ENCODE measurements around the gene TNS1. TPM values are rescaled to one million over a fixed set of nuclear protein-coding genes. Genes with fewer than 3 reads are reported as not detected.
"Not testable (repeated sequence)": the region's sequence is repeated elsewhere in the genome, so short reads cannot be mapped to it uniquely, and the experiment has no call there.

TNS1 gene
- total RNA-seq, 2 donors from 2014 or later: 168 to 174 TPM

- Histone ChIP-seq H3K4me1 (peaks cover 6% of the 10 kb centered on the region), H3K27me3 (no peaks in the 10 kb centered on the region), H3K36me3 (replicated peaks in 1 of 2; ENCODE audit: insufficient read depth in 1 of 2, low read depth in 2 of 2) (no peaks in the 10 kb centered on the region), H3K27ac (no peak overlapping the region), H3K4me3 (no peak overlapping the region), H3K9me3 (no peaks in the 10 kb centered on the region)
- WGBS, 2 donors: 93 to 97% methylated on average over 27 to 34 of the region's 37 CpGs
- TF ChIP-seq POLR2A (IDR thresholded peaks at IDR 0.05) (no peak), CTCF (IDR thresholded peaks at IDR 0.05) (no peak)
- no peak for DNase-seq
- intact Hi-C loops (cut with DNase I): loop anchor here (5.0 to 10.0 kb wide), 3 partner anchors 205 to 285 kb away; no protein-coding TSS in a partner anchor
- no peak for ATAC-seq
Measured at GRCh38 chr2:217787160-217787877, 215.5 kb downstream of the TNS1 start.

- not testable (repeated sequence) for H3K4me1 ChIP-seq; H3K9me3 ChIP-seq; DNase-seq; H3K36me3 ChIP-seq (replicated peaks in 1 of 2; ENCODE audit: insufficient read depth in 1 of 2, low read depth in 2 of 2); H3K4me3 ChIP-seq; H3K27ac ChIP-seq; H3K27me3 ChIP-seq; ATAC-seq
- intact Hi-C loops (cut with DNase I): loop anchor here (5.0 to 10.0 kb wide), 3 partner anchors 206 to 286 kb away; no protein-coding TSS in a partner anchor
- WGBS, 2 donors: 92 to 93% methylated on average over 5 of the region's 5 CpGs
Measured at GRCh38 chr2:217786560-217786959, 216.2 kb downstream of the TNS1 start.

- no peaks in the 10 kb centered on the region for H3K9me3 ChIP-seq
- H3K4me1 ChIP-seq: peaks cover 6% of the 10 kb centered on the region
- H3K27ac ChIP-seq: no peak overlapping the region
- intact Hi-C loops (cut with DNase I): loop anchor here (5.0 to 10.0 kb wide), 3 partner anchors 207 to 287 kb away; no protein-coding TSS in a partner anchor
- no peak for TF ChIP-seq POLR2A (IDR thresholded peaks at IDR 0.05)
- TF ChIP-seq CTCF (IDR thresholded peaks at IDR 0.05): peak; percentile 88 to 98 (median 95)
- 16 to 17% methylated on average over 4 to 10 of the region's 10 CpGs for WGBS, 2 donors
- peak; percentile 76 to 87 (median 82) for DNase-seq
- peak; percentile 78 for ATAC-seq
- H3K27me3 ChIP-seq: no peaks in the 10 kb centered on the region
- H3K4me3 ChIP-seq: no peak overlapping the region
- H3K36me3 ChIP-seq (replicated peaks in 1 of 2; ENCODE audit: insufficient read depth in 1 of 2, low read depth in 2 of 2): no peaks in the 10 kb centered on the region
Measured at GRCh38 chr2:217785544-217786045, 217.2 kb downstream of the TNS1 start.

- Histone ChIP-seq H3K27me3 (no peaks in the 10 kb centered on the region), H3K27ac (no peak overlapping the region), H3K36me3 (replicated peaks in 1 of 2; ENCODE audit: insufficient read depth in 1 of 2, low read depth in 2 of 2) (no peaks in the 10 kb centered on the region), H3K9me3 (no peaks in the 10 kb centered on the region), H3K4me1 (peaks cover 6% of the 10 kb centered on the region), H3K4me3 (no peak overlapping the region)
- TF ChIP-seq CTCF (IDR thresholded peaks at IDR 0.05): no peak
- no peak for TF ChIP-seq POLR2A (IDR thresholded peaks at IDR 0.05)
- intact Hi-C loops (cut with DNase I): loop anchor here (5.0 to 10.0 kb wide), 3 partner anchors 207 to 287 kb away; no protein-coding TSS in a partner anchor
- ATAC-seq (no peak), DNase-seq (no peak)
- WGBS, 2 donors: 57 to 71% methylated on average over 12 to 14 of the region's 14 CpGs
Measured at GRCh38 chr2:217784996-217785543, 217.7 kb downstream of the TNS1 start.

GRCh38 chr2:217783243-217783642, 219.6 kb downstream of the TNS1 start:
- Histone ChIP-seq H3K27ac (no peak overlapping the region), H3K4me1 (no peaks in the 10 kb centered on the region), H3K9me3 (no peaks in the 10 kb centered on the region), H3K27me3 (no peaks in the 10 kb centered on the region), H3K36me3 (replicated peaks in 1 of 2; ENCODE audit: insufficient read depth in 1 of 2, low read depth in 2 of 2) (no peaks in the 10 kb centered on the region), H3K4me3 (no peak overlapping the region)
- ATAC-seq (no peak), DNase-seq (no peak)
- TF ChIP-seq CTCF (IDR thresholded peaks at IDR 0.05) (no peak), POLR2A (IDR thresholded peaks at IDR 0.05) (no peak)
- intact Hi-C loops (cut with DNase I): loop anchor here (10.0 kb wide), 1 partner anchor 252 kb away; no protein-coding TSS in a partner anchor
